ENCODE data around the gene STIP1.

The STIP1 gene

GRCh38 chr11:64253043-64253442 lies 67.1 kb downstream of the STIP1 start:
- DNase-seq = no peak

- DNase-seq = no peak
These were observed 67.5 kb downstream of the STIP1 start for GRCh38 chr11:64253481-64253880.

Data from NCI-H2171 treated with DMSO at 0.1 percent for 48 hours (cell line).